K562 (cell line): ENCODE measurements around the gene RAB5B. TPM values are rescaled to one million over a fixed set of nuclear protein-coding genes. Genes with fewer than 3 reads are reported as not detected.

Source experiments
- ATAC-seq: fragments of 200-7000 bp; cut with Tn5 transposase; 3 replicates; pipeline ENCODE4 v1.9.1; 2020; ENCODE audit warnings: moderate library complexity
- BruUV-seq: library from RNA; stranded (reverse); fragments of 400-500 nt; replicated peaks from 2 replicates; lab custom pipeline; 2021; lab: Mats Ljungman, UMichigan
- CTCF ChIA-PET: fragments of 300-600 bp; formaldehyde crosslinking; extraction: SDS; loops from one replicate; lab custom pipeline; 2021; ENCODE audit warnings: low intra/inter-chr PET ratio; lab: Yijun Ruan, JAX
- POLR2A ChIA-PET: fragments of 300-600, 350-650 bp; sonication (Branson Sonifier 250); formaldehyde crosslinking; extraction: SDS; loops from one replicate; lab custom pipeline; 2021; ENCODE audit warnings: antibody characterized with exemption, inconsistent platforms; lab: Yijun Ruan, JAX
- DNase-seq, 4 experiments: peaks; one replicate each; pipeline versions ENCODE4 v3.0.0 to v3.0.0-alpha.2; 2011 to 2018; ENCODE audit warnings: low spot score in 3 of 4, mixed read lengths in 3 of 4; ENCODE audit errors: extremely low read depth in 1 of 4
- FAIRE-seq: peaks from 2 replicates; lab custom pipeline; 2011; peaks lifted over from hg19 to GRCh38; lab: Jason Lieb, UNC
- H2AFZ ChIP-seq: 2 replicates; pipeline ENCODE4 v1.6.0; 2011; ENCODE audit warnings: low read depth, low read length, control low read depth, inconsistent platforms
- H3K27ac ChIP-seq: fragments of 200-600 bp; 3 replicates; pipeline ENCODE4 v1.8.0; 2011; ENCODE audit warnings: low read depth, mild to moderate bottlenecking, control low read depth, inconsistent platforms, low read length, moderate library complexity, mixed read lengths; ENCODE audit errors: extremely low read depth
- H3K27me3 ChIP-seq, 2 experiments: fragments of 300-600 bp in 1 of 2; 2 replicates in 1 of 2; 3 replicates in 1 of 2; pipeline versions ENCODE4 v1.6.0 to v1.8.0; 2011; ENCODE audit warnings: inconsistent platforms in 2 of 2, low read length in 2 of 2, mild to moderate bottlenecking in 1 of 2, mixed read lengths in 1 of 2, moderate library complexity in 1 of 2; ENCODE audit not compliant: control insufficient read depth in 2 of 2, insufficient read depth in 2 of 2
- H3K36me3 ChIP-seq: fragments of 300-600 bp; 3 replicates; pipeline ENCODE4 v1.8.0; 2011; ENCODE audit warnings: mild to moderate bottlenecking, low read length, inconsistent platforms; ENCODE audit not compliant: control insufficient read depth, insufficient read depth
- H3K4me1 ChIP-seq, 2 experiments: fragments of 200-600 bp in 1 of 2; replicated peaks in 1 of 2; 2 replicates in 1 of 2; 3 replicates in 1 of 2; pipeline versions ENCODE4 v1.5.1 to v1.8.0; 2011; ENCODE audit warnings: inconsistent platforms in 2 of 2, low read length in 2 of 2, mild to moderate bottlenecking in 1 of 2, mixed read lengths in 1 of 2, moderate library complexity in 1 of 2; ENCODE audit not compliant: control insufficient read depth in 2 of 2, insufficient read depth in 2 of 2
- H3K4me2 ChIP-seq: 2 replicates; pipeline ENCODE4 v1.6.1; 2011; ENCODE audit warnings: low read length, control low read depth, inconsistent platforms, mixed read lengths; ENCODE audit not compliant: insufficient read depth
- H3K4me3 ChIP-seq: fragments of 200-600 bp; sonication (generic), shearing (Covaris generic); 2 replicates; pipeline ENCODE4 v1.5.1; 2016; ENCODE audit warnings: control low read depth, inconsistent platforms
- H3K79me2 ChIP-seq: fragments of 200-600 bp; 3 replicates; pipeline ENCODE4 v1.8.0; 2011; ENCODE audit warnings: low read length, inconsistent platforms; ENCODE audit not compliant: control insufficient read depth, insufficient read depth
- H3K9ac ChIP-seq, 2 experiments: 2 replicates each; pipeline versions ENCODE4 v1.6.0 to v1.6.1; 2011; ENCODE audit warnings: low read depth in 2 of 2, low read length in 2 of 2, control low read depth in 1 of 2, inconsistent platforms in 1 of 2, mild to moderate bottlenecking in 1 of 2, mixed read lengths in 1 of 2; ENCODE audit not compliant: insufficient read depth in 1 of 2
- H3K9me1 ChIP-seq: one replicate; pipeline ENCODE4 v1.6.0; 2011; ENCODE audit warnings: inconsistent platforms, mild to moderate bottlenecking, low read length, moderate library complexity; ENCODE audit not compliant: control insufficient read depth, insufficient read depth
- H3K9me3 ChIP-seq: replicated peaks from 2 replicates; pipeline ENCODE4 v1.5.1; 2011; ENCODE audit warnings: low read depth, low read length, inconsistent platforms; ENCODE audit not compliant: control insufficient read depth, insufficient read depth
- H4K20me1 ChIP-seq: replicated peaks from 2 replicates; pipeline ENCODE4 v1.6.1; 2011; ENCODE audit warnings: low read length, inconsistent platforms, mixed read lengths; ENCODE audit not compliant: control insufficient read depth, insufficient read depth
- ARID1B ChIP-seq: fragments of 450-650 bp; IDR thresholded peaks from 2 replicates; pipeline ENCODE4 v1.6.1; 2016; ENCODE audit warnings: antibody characterized with exemption, mild to moderate bottlenecking, inconsistent platforms
- BMI1 ChIP-seq: fragments of 150-350 bp; IDR thresholded peaks from 2 replicates; pipeline ENCODE4 v1.6.1; 2014; ENCODE audit warnings: low read length
- CBFA2T2 ChIP-seq: fragments of 450-650 bp; conservative IDR thresholded peaks from 2 replicates; pipeline ENCODE4 v1.6.1; 2017; ENCODE audit warnings: mild to moderate bottlenecking
- CBFA2T3 ChIP-seq: fragments of 450-650 bp; IDR thresholded peaks from 2 replicates; pipeline ENCODE4 v1.6.1; 2017
- CEBPG ChIP-seq, 3 experiments: fragments of 200-800 bp in 1 of 3; sonication (Bioruptor generic) in 1 of 3; sonication (generic) in 1 of 3; formaldehyde crosslinking in 1 of 3; IDR thresholded peaks in 2 of 3; conservative IDR thresholded peaks in 1 of 3; 2 replicates each; pipeline versions ENCODE4 v1.6.1 to v1.8.0; 2016 to 2022; ENCODE audit warnings: missing compliant biosample characterization in 2 of 3, missing genetic modification characterization in 2 of 3, mild to moderate bottlenecking in 1 of 3, missing genetic modification reagents in 1 of 3
- MCM3 ChIP-seq: fragments of 450-650 bp; IDR thresholded peaks from 2 replicates; pipeline ENCODE4 v1.6.1; 2016
- NFE2 ChIP-seq: IDR thresholded peaks from 2 replicates; pipeline ENCODE4 v1.6.1; 2014; ENCODE audit warnings: antibody characterized with exemption, low read depth
- OTX1 ChIP-seq: fragments of 450-650 bp; formaldehyde crosslinking; IDR thresholded peaks from 2 replicates; pipeline ENCODE4 v1.4.0; 2022; ENCODE audit warnings: mild to moderate bottlenecking
- PCBP1 ChIP-seq: fragments of 200-400 bp; formaldehyde crosslinking; IDR thresholded peaks from 2 replicates; pipeline ENCODE4 v1.6.1; 2018; ENCODE audit warnings: mild to moderate bottlenecking, low read depth, low read length; ENCODE audit not compliant: poor library complexity, severe bottlenecking
- PKNOX1 ChIP-seq: fragments of 450-650 bp; IDR thresholded peaks from 2 replicates; pipeline ENCODE4 v1.6.1; 2016
- RCOR1 ChIP-seq, 2 experiments: IDR thresholded peaks; 2 replicates each; pipeline ENCODE4 v1.6.1; 2012; ENCODE audit warnings: low read depth in 2 of 2, low read length in 2 of 2, borderline replicate concordance in 1 of 2, improper control_type of control experiment in 1 of 2
- TFAP4 ChIP-seq: sonication (generic); formaldehyde crosslinking; IDR thresholded peaks from 2 replicates; pipeline ENCODE4 v1.8.0; 2022; ENCODE audit warnings: missing genetic modification reagents, mild to moderate bottlenecking, moderate library complexity, borderline replicate concordance
- U2AF2 ChIP-seq: fragments of 200-400 bp; formaldehyde crosslinking; optimal IDR thresholded peaks from 2 replicates; pipeline ENCODE3; 2017; ENCODE audit warnings: low read depth, mild to moderate bottlenecking, low read length
- ZNF217 ChIP-seq: sonication (generic); formaldehyde crosslinking; IDR thresholded peaks from 2 replicates; pipeline ENCODE4 v1.8.0; 2022; ENCODE audit warnings: mild to moderate bottlenecking, missing genetic modification reagents
- ZNF23 ChIP-seq: fragments of 250-450 bp; sonication (Bioruptor Pico); IDR thresholded peaks from 2 replicates; pipeline ENCODE4 v1.4.0; 2020; ENCODE audit warnings: mild to moderate bottlenecking
- ZNF445 ChIP-seq: fragments of 250-450 bp; sonication (Bioruptor Pico); IDR thresholded peaks from 2 replicates; pipeline ENCODE4 v1.4.0; 2020; ENCODE audit warnings: low read depth, mild to moderate bottlenecking, moderate library complexity
- ZNF512 ChIP-seq: IDR thresholded peaks from 2 replicates; pipeline ENCODE4 v1.6.1; 2016; ENCODE audit warnings: missing genetic modification characterization, missing compliant biosample characterization
- ZNF79 ChIP-seq: fragments of 250-450 bp; sonication (Bioruptor Pico); IDR thresholded peaks from 2 replicates; pipeline ENCODE4 v1.4.0; 2020; ENCODE audit warnings: low read depth, mild to moderate bottlenecking, moderate library complexity
- ZSCAN32 ChIP-seq: fragments of 450-650 bp; formaldehyde crosslinking; IDR thresholded peaks from 2 replicates; pipeline ENCODE4 v1.4.0; 2020; ENCODE audit warnings: mild to moderate bottlenecking, moderate library complexity
- WGBS: fragments of 100-300 bp; shearing (Covaris generic); methylation state at CpG from one replicate; pipeline ENCODE4 v1.1.6; 2016; ENCODE audit warnings: low coverage, mixed read lengths; ENCODE audit not compliant: insufficient coverage; ENCODE audit errors: missing lambda C conversion rate; 5-methylcytosine and 5-hydroxymethylcytosine counted together
- in situ Hi-C: fragments of 300-500 bp; cut with MboI; formaldehyde crosslinking; loops from 4 replicates; pipeline ENCODE4 v1.15.0; 2018; ENCODE audit warnings: inconsistent platforms, mixed read lengths
- intact Hi-C: fragments of 100-400 bp; cut with micrococcal nuclease; formaldehyde crosslinking; loops from 2 replicates; pipeline ENCODE4 v1.14.2; 2022
- polyA plus RNA-seq, 8 experiments: library from polyadenylated mRNA; depleted of rRNA in 4 of 8; stranded (reverse) in 5 of 8; unstranded in 3 of 8; fragments of >200 nt; fragmentation: Nextera tagmentation in 2 of 8; fragmentation: Illumina TruSeq in 1 of 8; extraction: Ambion mirVana in 2 of 8; extraction: Trizol in 1 of 8; gene quantifications; 2 replicates each; pipeline versions ENCODE4 v1.2.1 to v1.2.3, GENCODE V29; 2011 to 2014; ENCODE audit warnings: inconsistent platforms in 1 of 8, missing spikeins in 1 of 8
- total RNA-seq, 7 experiments: library from RNA; depleted of rRNA in 6 of 7; stranded (reverse); fragments of >200 nt in 6 of 7; fragmentation: Illumina TruSeq in 2 of 7; extraction: Trizol in 2 of 7; gene quantifications; 2 replicates each; pipeline versions ENCODE4 v1.2.1 to v1.2.3, GENCODE V29; 2011 to 2021; ENCODE audit warnings: low replicate concordance in 1 of 7

RAB5B gene
- total and polyA plus RNA-seq, 9 of the 15 experiments (the other 6 are each of a cell fraction or from before 2014, with no cell fraction given): 6.8 to 73.8 (median 25.2) TPM

GRCh38 chr12:55942577-55943136 lies 31.2 kb upstream of the RAB5B start:
- peaks cover 7 to 8% of the 10 kb centered on the region in 2 experiments; a peak in 3 of 5 replicates for H3K4me1 ChIP-seq
- intact Hi-C loops (no loop called here), in situ Hi-C loops (loop anchor here (5.0 kb wide), 1 partner anchor 205 kb away; no protein-coding TSS in a partner anchor)
- WGBS: 13% methylated on average over 1 of the region's 1 CpG
- no peaks in the 10 kb centered on the region for H3K9me1 ChIP-seq
- no peak for ATAC-seq
- no peak overlapping the region for H3K27ac ChIP-seq
- H3K79me2 ChIP-seq: no peaks in the 10 kb centered on the region
- no peak overlapping the region for H3K9ac ChIP-seq
- no peak for DNase-seq
- no peaks in the 10 kb centered on the region; a peak in 1 of 5 replicates for H3K27me3 ChIP-seq
- ChIA-PET POLR2A (interaction anchor here (0.6 to 1.3 kb wide), 5 partner anchors 11 to 125 kb away, joined by 3 read pairs; partner anchors contain the start of genes ORMDL2, RAB5B and SARNP), CTCF (no interaction called here)
- no peaks in the 10 kb centered on the region for H3K36me3 ChIP-seq
- BruUV-seq: no TSS peak
- no peak overlapping the region for H3K4me3 ChIP-seq
- FAIRE-seq: no peak
- H3K9me3 ChIP-seq: no peaks in the 10 kb centered on the region
- no peak overlapping the region for H3K4me2 ChIP-seq
- H4K20me1 ChIP-seq: no peaks in the 10 kb centered on the region
- no peak overlapping the region for H2AFZ ChIP-seq
- TF ChIP-seq ZNF445 (CRISPR knock-in tag) (no peak), ZSCAN32 (CRISPR knock-in tag) (no peak), ARID1B (peak; percentile 48; the same call in 1 of the 2 replicates), MCM3 (no peak), PKNOX1 (peak; percentile 50), ZNF217 (CRISPR knock-in tag) (no peak), TFAP4 (CRISPR knock-in tag) (no peak), BMI1 (no peak), CBFA2T3 (peak; percentile 64), NFE2 (no peak), ZNF79 (CRISPR knock-in tag) (no peak), PCBP1 (no peak), CEBPG (CRISPR knock-in tag; IDR thresholded peaks at IDR 0.05) (peak; percentile 36; the same call in 1 of the 2 replicates), CEBPG (tag; conservative IDR thresholded peaks at IDR 0.05 in 1 of 2, IDR thresholded peaks at IDR 0.05 in 1 of 2) (no peak), RCOR1 (IDR thresholded peaks at IDR 0.05; ENCODE audit: borderline replicate concordance in 1 of 2, low read depth in 2 of 2, low read length in 2 of 2) (peak in 1 of 2 experiments; percentile 76; a peak in 2 of 4 replicates), OTX1 (CRISPR knock-in tag) (peak; percentile 53; the same call in 1 of the 2 replicates), CBFA2T2 (peak; percentile 28; the same call in 1 of the 2 replicates), ZNF23 (no peak), ZNF512 (tag) (no peak), U2AF2 (no peak)
